SU-DHL-6 (cell line): Measurements from ENCODE around the gene ZFYVE26.

Experiments
- H2AFZ ChIP-seq: fragments of 200-600 bp; sonication (generic); 2 replicates; pipeline ENCODE4 v1.6.1; 2014; ENCODE audit warnings: low read depth, mild to moderate bottlenecking, moderate library complexity, mixed read lengths, antibody characterized with exemption, low read length; ENCODE audit not compliant: severe bottlenecking
- H3F3A ChIP-seq: fragments of 200-600 bp; shearing (Covaris generic); 2 replicates; pipeline ENCODE4 v1.6.0; 2016; ENCODE audit warnings: antibody characterized with exemption, mild to moderate bottlenecking; ENCODE audit not compliant: insufficient read depth
- H3K27ac ChIP-seq: fragments of 200-600 bp; sonication (generic); 2 replicates; pipeline ENCODE4 v1.5.1; 2016; ENCODE audit warnings: low read depth, mild to moderate bottlenecking, low read length, moderate library complexity, mixed read lengths
- H3K27me3 ChIP-seq: fragments of 200-600 bp; sonication (generic), shearing (Covaris generic); 2 replicates; pipeline ENCODE4 v1.6.0; 2014; ENCODE audit warnings: mild to moderate bottlenecking, low read length
- H3K36me3 ChIP-seq: fragments of 200-600 bp; sonication (generic); 2 replicates; pipeline ENCODE4 v1.6.1; 2014; ENCODE audit warnings: mild to moderate bottlenecking, low read length, mixed read lengths
- H3K4me2 ChIP-seq: fragments of 300-600, 200-600 bp; shearing (Covaris generic), sonication (generic); 2 replicates; pipeline ENCODE4 v1.6.0; 2014; ENCODE audit warnings: low read length, low read depth, mild to moderate bottlenecking; ENCODE audit not compliant: poor library complexity, severe bottlenecking
- H3K4me3 ChIP-seq: fragments of 200-600 bp; sonication (generic); 2 replicates; pipeline ENCODE4 v1.5.1; 2014; ENCODE audit warnings: antibody characterized with exemption, low read length, mild to moderate bottlenecking, mixed read lengths; ENCODE audit not compliant: insufficient read depth, poor library complexity, severe bottlenecking
- H3K79me2 ChIP-seq: fragments of 200-600 bp; sonication (generic); 2 replicates; pipeline ENCODE4 v1.6.1; 2014; ENCODE audit warnings: mild to moderate bottlenecking, low read length, moderate library complexity; ENCODE audit not compliant: insufficient read depth
- H3K9ac ChIP-seq: fragments of 200-600 bp; sonication (generic); 2 replicates; pipeline ENCODE4 v1.7.0; 2014; ENCODE audit warnings: mild to moderate bottlenecking, low read length
- H3K9me2 ChIP-seq: fragments of 200-600 bp; sonication (generic); replicated peaks from 2 replicates; pipeline ENCODE4 v1.6.1; 2014; ENCODE audit warnings: low read length; ENCODE audit not compliant: insufficient read depth
- H3K9me3 ChIP-seq: fragments of 200-600 bp; sonication (generic); 2 replicates; pipeline ENCODE4 v1.6.1; 2014; ENCODE audit warnings: low read length, mixed read lengths; ENCODE audit not compliant: insufficient read depth
- H4K20me1 ChIP-seq: fragments of 200-600 bp; sonication (generic); 2 replicates; pipeline ENCODE4 v1.6.1; 2014; ENCODE audit warnings: low read depth, mild to moderate bottlenecking, antibody characterized with exemption, low read length, moderate library complexity, mixed read lengths
- EZH2phosphoT487 ChIP-seq: fragments of 200-600 bp; sonication (generic), shearing (Covaris generic); conservative IDR thresholded peaks from 2 replicates; pipeline ENCODE4 v1.6.1; 2018; ENCODE audit warnings: mild to moderate bottlenecking, antibody characterized with exemption, low read length, moderate library complexity, mixed read lengths
- TF ChIP-seq, protein P1 (sequence below): fragments of 200-600 bp; sonication (generic); IDR thresholded peaks from one replicate; pipeline ENCODE4 v1.5.1; 2017; ENCODE audit warnings: antibody characterized with exemption, mild to moderate bottlenecking, low read length, moderate library complexity; ENCODE audit not compliant: insufficient read depth, poor library complexity, severe bottlenecking

ZFYVE26 gene

DNA sequence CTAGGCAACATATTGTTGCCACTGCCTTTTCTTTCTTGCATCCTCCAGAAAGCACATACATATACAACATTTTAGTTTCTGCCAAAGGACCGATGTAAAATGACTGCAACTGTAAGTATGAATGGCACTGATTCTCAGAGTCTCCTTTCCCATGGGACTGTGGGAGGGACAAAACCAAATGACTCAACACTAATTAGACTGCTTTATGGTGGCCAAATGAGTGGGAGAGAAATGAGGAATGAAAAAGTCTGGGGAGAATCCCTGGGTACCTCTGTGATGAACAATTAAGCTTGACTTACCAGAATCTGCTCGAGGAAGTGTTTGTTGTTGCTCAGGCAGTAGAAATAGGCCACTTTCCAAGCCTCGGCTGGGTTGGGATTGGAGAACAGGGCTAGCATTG lies 10.1 kb downstream of the ZFYVE26 start:
- H3K27ac ChIP-seq, result no peak overlapping the region
- no peaks in the 10 kb centered on the region for H3K36me3 ChIP-seq
- H3K9me2 ChIP-seq, result no peaks in the 10 kb centered on the region
- H4K20me1 ChIP-seq, result no peaks in the 10 kb centered on the region
- H3K4me3 ChIP-seq, result no peak overlapping the region
- H3K79me2 ChIP-seq, result no peaks in the 10 kb centered on the region
- H3K9ac ChIP-seq, result no peak overlapping the region
- H3K4me2 ChIP-seq, result no peak overlapping the region
- TF ChIP-seq, protein P1, sequence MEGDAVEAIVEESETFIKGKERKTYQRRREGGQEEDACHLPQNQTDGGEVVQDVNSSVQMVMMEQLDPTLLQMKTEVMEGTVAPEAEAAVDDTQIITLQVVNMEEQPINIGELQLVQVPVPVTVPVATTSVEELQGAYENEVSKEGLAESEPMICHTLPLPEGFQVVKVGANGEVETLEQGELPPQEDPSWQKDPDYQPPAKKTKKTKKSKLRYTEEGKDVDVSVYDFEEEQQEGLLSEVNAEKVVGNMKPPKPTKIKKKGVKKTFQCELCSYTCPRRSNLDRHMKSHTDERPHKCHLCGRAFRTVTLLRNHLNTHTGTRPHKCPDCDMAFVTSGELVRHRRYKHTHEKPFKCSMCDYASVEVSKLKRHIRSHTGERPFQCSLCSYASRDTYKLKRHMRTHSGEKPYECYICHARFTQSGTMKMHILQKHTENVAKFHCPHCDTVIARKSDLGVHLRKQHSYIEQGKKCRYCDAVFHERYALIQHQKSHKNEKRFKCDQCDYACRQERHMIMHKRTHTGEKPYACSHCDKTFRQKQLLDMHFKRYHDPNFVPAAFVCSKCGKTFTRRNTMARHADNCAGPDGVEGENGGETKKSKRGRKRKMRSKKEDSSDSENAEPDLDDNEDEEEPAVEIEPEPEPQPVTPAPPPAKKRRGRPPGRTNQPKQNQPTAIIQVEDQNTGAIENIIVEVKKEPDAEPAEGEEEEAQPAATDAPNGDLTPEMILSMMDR, result no peak
- TF ChIP-seq EZH2phosphoT487, result no peak
- no peak overlapping the region for H2AFZ ChIP-seq
- no peaks in the 10 kb centered on the region for H3F3A ChIP-seq
- no peaks in the 10 kb centered on the region for H3K27me3 ChIP-seq
- no peaks in the 10 kb centered on the region for H3K9me3 ChIP-seq

- H3K4me3 ChIP-seq, result no peak overlapping the region
- H3K27me3 ChIP-seq, result no peaks in the 10 kb centered on the region
- H3K9ac ChIP-seq, result no peak overlapping the region
- no peaks in the 10 kb centered on the region for H3K9me2 ChIP-seq
- H3K27ac ChIP-seq, result no peak overlapping the region
- TF ChIP-seq, protein P1, result no peak
- no peak for TF ChIP-seq EZH2phosphoT487
- H2AFZ ChIP-seq, result no peak overlapping the region
- no peaks in the 10 kb centered on the region for H4K20me1 ChIP-seq
- no peaks in the 10 kb centered on the region for H3F3A ChIP-seq
- peaks cover under 1% of the 10 kb centered on the region; the same call in 1 of the 2 replicates for H3K36me3 ChIP-seq
- no peak overlapping the region for H3K4me2 ChIP-seq
- no peaks in the 10 kb centered on the region for H3K79me2 ChIP-seq
- no peaks in the 10 kb centered on the region for H3K9me3 ChIP-seq
Observed at GRCh38 chr14:67800743-67801142, 15.6 kb downstream of the ZFYVE26 start.

GRCh38 chr14:67798731-67799130 lies 17.7 kb downstream of the ZFYVE26 start:
- Histone ChIP-seq H3K9me3 (no peaks in the 10 kb centered on the region), H3K27ac (no peak overlapping the region), H3K9ac (no peak overlapping the region), H3K36me3 (peaks cover 5% of the 10 kb centered on the region; the same call in 1 of the 2 replicates), H3K27me3 (no peaks in the 10 kb centered on the region), H3K4me3 (no peak overlapping the region), H3K9me2 (no peaks in the 10 kb centered on the region), H4K20me1 (no peaks in the 10 kb centered on the region), H3F3A (no peaks in the 10 kb centered on the region), H3K79me2 (no peaks in the 10 kb centered on the region), H2AFZ (no peak overlapping the region), H3K4me2 (no peak overlapping the region)
- TF ChIP-seq, protein P1, result no peak
- TF ChIP-seq EZH2phosphoT487, result no peak

GRCh38 chr14:67787673-67788072 lies 28.7 kb downstream of the ZFYVE26 start:
- H3K4me2 ChIP-seq, result no peak overlapping the region
- H3K79me2 ChIP-seq, result no peaks in the 10 kb centered on the region
- H3K9me2 ChIP-seq, result no peaks in the 10 kb centered on the region
- peaks cover 6% of the 10 kb centered on the region; the same call in 1 of the 2 replicates for H3K36me3 ChIP-seq
- H3F3A ChIP-seq, result no peaks in the 10 kb centered on the region
- no peak overlapping the region for H3K9ac ChIP-seq
- H3K4me3 ChIP-seq, result no peak overlapping the region
- H2AFZ ChIP-seq, result no peak overlapping the region
- H3K27ac ChIP-seq, result no peak overlapping the region
- H3K27me3 ChIP-seq, result no peaks in the 10 kb centered on the region
- no peaks in the 10 kb centered on the region for H3K9me3 ChIP-seq
- no peaks in the 10 kb centered on the region for H4K20me1 ChIP-seq
- TF ChIP-seq EZH2phosphoT487, result no peak
- TF ChIP-seq, protein P1, result no peak
